ENCODE measurements around the gene PAQR6.
A peak's percentile ranks its signal among the peaks of the same experiment; 100 is the strongest.

Gene PAQR6

GRCh38 chr1:156238248-156238647 lies 9.6 kb downstream of the PAQR6 start:
- Histone ChIP-seq H4K20me1 (peaks cover 43% of the 10 kb centered on the region), H3K27ac (no peak overlapping the region), H3K4me3 (no peak overlapping the region), H3K27me3 (no peaks in the 10 kb centered on the region), H3K4me2 (no peak overlapping the region), H3K9me3 (no peaks in the 10 kb centered on the region), H3K36me3 (peaks cover 68% of the 10 kb centered on the region), H3K4me1 (peaks cover 43% of the 10 kb centered on the region), H3K9ac (no peak overlapping the region)
- TF ChIP-seq Cebpa-rat (IDR thresholded peaks at IDR 0.05), result no peak

GRCh38 chr1:156236164-156236563 lies 11.7 kb downstream of the PAQR6 start:
- Histone ChIP-seq H3K9me3 (no peaks in the 10 kb centered on the region), H3K36me3 (peaks cover 79% of the 10 kb centered on the region), H3K4me2 (no peak overlapping the region), H3K4me1 (peaks cover 34% of the 10 kb centered on the region), H3K9ac (no peak overlapping the region), H3K27me3 (no peaks in the 10 kb centered on the region), H4K20me1 (peaks cover 30% of the 10 kb centered on the region), H3K27ac (no peak overlapping the region), H3K4me3 (no peak overlapping the region)
- TF ChIP-seq Cebpa-rat (IDR thresholded peaks at IDR 0.05), result no peak

DNA sequence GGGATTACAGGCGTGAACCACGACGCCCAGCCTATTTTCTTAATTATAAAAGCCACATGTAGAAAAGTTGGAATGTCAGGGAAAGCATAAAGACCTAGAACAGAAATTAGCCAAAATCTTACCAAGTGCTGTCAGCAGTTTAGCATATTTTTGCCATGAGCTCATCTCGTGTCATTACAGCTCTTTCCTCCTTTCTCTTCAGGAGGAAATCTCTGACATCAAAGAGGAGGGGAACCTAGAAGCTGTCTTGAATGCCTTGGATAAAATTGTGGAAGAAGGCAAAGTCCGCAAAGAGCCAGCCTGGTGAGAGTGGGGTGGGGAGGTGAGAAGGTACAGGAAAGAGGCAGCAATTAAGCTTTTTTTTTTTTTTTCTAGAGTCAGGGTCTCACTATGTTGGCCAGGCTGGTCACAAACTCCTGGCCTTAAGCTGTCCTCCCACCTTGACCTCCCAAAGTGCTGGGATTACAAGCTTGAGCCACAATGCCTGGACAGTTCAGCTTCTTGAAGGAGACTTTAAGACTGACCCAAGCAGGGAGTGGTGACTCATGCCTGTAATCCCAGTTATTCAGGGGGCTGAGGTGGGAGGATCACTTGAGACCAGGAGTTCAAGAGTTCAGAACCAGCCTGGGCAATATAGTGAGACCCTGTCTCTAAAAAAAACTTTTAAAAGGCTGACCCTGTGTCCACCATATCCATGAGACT lies 14.3 kb downstream of the PAQR6 start:
- H3K4me1 ChIP-seq, result peaks cover 9% of the 10 kb centered on the region
- H3K4me2 ChIP-seq, result no peak overlapping the region
- TF ChIP-seq Cebpa-rat (IDR thresholded peaks at IDR 0.05), result no peak
- H3K4me3 ChIP-seq, result no peak overlapping the region
- H3K27me3 ChIP-seq, result no peaks in the 10 kb centered on the region
- no peaks in the 10 kb centered on the region for H3K9me3 ChIP-seq
- no peak overlapping the region for H3K9ac ChIP-seq
- H3K27ac ChIP-seq, result no peak overlapping the region
- H4K20me1 ChIP-seq, result 0 out of 2 replicates have a peak, but pooled peaks cover 8% of the 10 kb centered on the region
- H3K36me3 ChIP-seq, result peaks cover 86% of the 10 kb centered on the region

- Histone ChIP-seq H3K27me3 (no peaks in the 10 kb centered on the region), H3K4me2 (no peak overlapping the region; the same call in 1 of the 2 replicates), H3K9me3 (no peaks in the 10 kb centered on the region), H3K4me3 (no peak overlapping the region), H3K9ac (no peak overlapping the region), H4K20me1 (0 out of 2 replicates have a peak, but pooled peaks cover 8% of the 10 kb centered on the region), H3K4me1 (peaks cover 8% of the 10 kb centered on the region; the same call in 1 of the 2 replicates), H3K36me3 (peaks cover 86% of the 10 kb centered on the region), H3K27ac (no peak overlapping the region)
- TF ChIP-seq Cebpa-rat (IDR thresholded peaks at IDR 0.05), result no peak
Observed at GRCh38 chr1:156232201-156232894, 15.5 kb downstream of the PAQR6 start.

DNA sequence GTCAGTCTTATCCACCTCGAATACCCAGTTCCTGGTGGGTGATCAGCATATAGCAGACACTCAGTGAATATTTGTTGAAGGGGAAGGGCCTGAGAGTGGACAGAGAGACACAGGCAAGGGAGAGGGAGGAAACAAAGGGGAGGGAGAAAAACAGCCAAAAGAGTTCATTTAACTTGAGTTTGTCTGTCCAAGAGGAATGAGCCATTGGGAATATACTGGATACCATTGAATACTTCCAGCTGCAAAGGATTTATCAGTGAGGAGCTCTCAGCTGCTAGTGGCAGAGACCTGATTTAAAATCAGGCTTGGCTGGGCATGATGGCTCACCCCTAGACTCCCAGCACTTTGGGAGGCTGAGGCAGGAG lies 17.4 kb downstream of the PAQR6 start:
- H3K4me3 ChIP-seq, result no peak overlapping the region
- no peak overlapping the region for H3K27ac ChIP-seq
- no peak overlapping the region for H3K9ac ChIP-seq
- H3K4me1 ChIP-seq, result peaks cover 20% of the 10 kb centered on the region
- no peaks in the 10 kb centered on the region for H3K9me3 ChIP-seq
- H4K20me1 ChIP-seq, result 0 out of 2 replicates have a peak, but pooled peaks cover 8% of the 10 kb centered on the region
- H3K4me2 ChIP-seq, result no peak overlapping the region
- peaks cover 72% of the 10 kb centered on the region for H3K36me3 ChIP-seq
- no peaks in the 10 kb centered on the region for H3K27me3 ChIP-seq
- no peak for TF ChIP-seq Cebpa-rat (IDR thresholded peaks at IDR 0.05)

- H3K4me2 ChIP-seq, result no peak overlapping the region
- H3K9me3 ChIP-seq, result no peaks in the 10 kb centered on the region
- H4K20me1 ChIP-seq, result 0 out of 2 replicates have a peak, but pooled peaks cover 8% of the 10 kb centered on the region
- H3K27me3 ChIP-seq, result no peaks in the 10 kb centered on the region
- H3K9ac ChIP-seq, result no peak overlapping the region
- H3K27ac ChIP-seq, result no peak overlapping the region
- H3K4me1 ChIP-seq, result peaks cover 25% of the 10 kb centered on the region
- peaks cover 67% of the 10 kb centered on the region for H3K36me3 ChIP-seq
- no peak overlapping the region for H3K4me3 ChIP-seq
- TF ChIP-seq Cebpa-rat (IDR thresholded peaks at IDR 0.05), result no peak
Observed at GRCh38 chr1:156229809-156230472, 17.9 kb downstream of the PAQR6 start.

DNA sequence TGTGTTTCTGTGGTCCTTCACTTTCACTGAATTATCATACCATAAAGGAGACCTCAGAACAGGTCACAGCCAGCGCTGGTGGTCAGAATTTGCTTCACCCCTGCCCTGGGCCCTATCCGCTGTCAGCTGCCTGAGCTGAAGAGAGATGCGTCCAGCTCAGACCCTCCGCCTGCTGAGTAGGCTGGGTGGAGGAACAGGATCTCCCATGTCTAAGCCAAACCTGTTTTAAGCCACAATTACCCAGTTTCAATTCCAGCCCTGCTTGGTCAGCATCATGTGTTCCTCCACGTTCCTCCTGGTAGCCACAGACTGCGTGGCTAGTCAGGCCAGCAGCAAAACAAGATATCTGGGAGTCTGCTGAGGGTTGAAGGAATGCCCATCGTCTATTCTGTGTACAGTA lies 19.4 kb downstream of the PAQR6 start:
- Histone ChIP-seq H3K4me2 (no peak overlapping the region), H3K9me3 (no peaks in the 10 kb centered on the region), H4K20me1 (0 out of 2 replicates have a peak, but pooled peaks cover 8% of the 10 kb centered on the region), H3K9ac (no peak overlapping the region), H3K27me3 (no peaks in the 10 kb centered on the region), H3K4me3 (no peak overlapping the region), H3K4me1 (peaks cover 28% of the 10 kb centered on the region), H3K36me3 (peaks cover 64% of the 10 kb centered on the region), H3K27ac (no peak overlapping the region)
- TF ChIP-seq Cebpa-rat (IDR thresholded peaks at IDR 0.05), result no peak

GRCh38 chr1:156226782-156227181 lies 21.1 kb downstream of the PAQR6 start:
- Histone ChIP-seq H3K27me3 (no peaks in the 10 kb centered on the region), H3K9me3 (no peaks in the 10 kb centered on the region), H3K4me2 (no peak overlapping the region), H4K20me1 (0 out of 2 replicates have a peak, but pooled peaks cover 7% of the 10 kb centered on the region), H3K27ac (no peak overlapping the region), H3K36me3 (peaks cover 70% of the 10 kb centered on the region), H3K4me1 (peaks cover 22% of the 10 kb centered on the region), H3K9ac (no peak overlapping the region), H3K4me3 (no peak overlapping the region)
- no peak for TF ChIP-seq Cebpa-rat (IDR thresholded peaks at IDR 0.05)

DNA sequence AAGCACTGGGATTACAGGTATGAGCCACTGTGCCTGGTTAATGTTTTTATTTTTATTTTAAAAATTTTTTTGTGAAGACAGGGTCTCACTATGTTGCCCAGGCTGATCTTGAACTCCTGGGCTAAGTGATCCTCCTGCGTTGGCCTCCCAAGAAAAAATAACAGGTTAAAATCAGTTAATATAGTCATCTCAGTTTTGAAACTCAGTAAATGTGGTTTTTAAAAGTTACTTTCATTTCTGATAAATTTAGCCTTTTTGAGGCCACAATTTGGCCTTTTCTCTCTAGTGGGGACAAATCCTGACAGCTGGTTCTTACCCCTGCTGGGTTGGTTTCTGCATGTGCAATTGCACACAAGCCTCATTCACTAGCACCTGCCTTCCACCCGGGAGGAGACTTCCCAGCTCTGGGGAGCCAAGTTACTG lies 21.7 kb downstream of the PAQR6 start:
- peak overlapping the region; percentile 27 for H3K4me2 ChIP-seq
- H3K9ac ChIP-seq, result no peak overlapping the region
- H3K4me1 ChIP-seq, result peaks cover 20% of the 10 kb centered on the region
- peaks cover 74% of the 10 kb centered on the region for H3K36me3 ChIP-seq
- TF ChIP-seq Cebpa-rat (IDR thresholded peaks at IDR 0.05), result no peak
- H3K27ac ChIP-seq, result 0 out of 2 replicates have a peak overlapping the region, but pooled peaks have one; percentile 3
- 0 out of 2 replicates have a peak, but pooled peaks cover 7% of the 10 kb centered on the region for H4K20me1 ChIP-seq
- H3K27me3 ChIP-seq, result no peaks in the 10 kb centered on the region
- H3K9me3 ChIP-seq, result no peaks in the 10 kb centered on the region
- no peak overlapping the region for H3K4me3 ChIP-seq

DNA sequence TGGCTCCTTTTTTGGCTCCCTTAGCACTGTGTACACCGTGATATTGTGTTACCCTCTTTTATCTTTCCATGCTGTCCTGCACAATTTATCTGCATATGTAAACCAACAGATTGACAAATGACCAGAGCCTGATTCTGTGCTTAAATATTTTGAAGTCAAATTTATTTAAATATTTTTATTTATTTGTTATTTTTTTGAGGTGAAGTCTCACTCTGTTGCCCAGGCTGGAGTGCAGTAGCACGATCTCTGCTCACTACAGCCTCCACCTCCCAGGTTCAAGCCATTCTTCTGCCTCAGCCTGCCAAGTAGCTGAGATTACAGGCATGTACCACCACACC lies 22.2 kb downstream of the PAQR6 start:
- H4K20me1 ChIP-seq, result 0 out of 2 replicates have a peak, but pooled peaks cover 7% of the 10 kb centered on the region
- no peak for TF ChIP-seq Cebpa-rat (IDR thresholded peaks at IDR 0.05)
- no peak overlapping the region for H3K9ac ChIP-seq
- no peak overlapping the region for H3K4me3 ChIP-seq
- H3K27ac ChIP-seq, result 0 out of 2 replicates have a peak overlapping the region, but pooled peaks have one; percentile 3
- peak overlapping the region; percentile 27 for H3K4me2 ChIP-seq
- H3K4me1 ChIP-seq, result peaks cover 20% of the 10 kb centered on the region
- H3K27me3 ChIP-seq, result no peaks in the 10 kb centered on the region
- H3K36me3 ChIP-seq, result peaks cover 77% of the 10 kb centered on the region
- H3K9me3 ChIP-seq, result no peaks in the 10 kb centered on the region
